Ovary (tissue), 9 donors: ENCODE data around the gene RASIP1. TPM values are rescaled to one million over a fixed set of nuclear protein-coding genes. Genes with fewer than 3 reads are reported as not detected.

Experiments used
- DNase-seq, 5 donors: peaks; one replicate each; pipeline ENCODE4 v3.0.0-alpha.2; 2019 to 2020
- H3K27ac ChIP-seq, 2 donors: fragments of 200-600 bp; one replicate each; pipeline versions ENCODE4 v1.5.1 to v1.8.0; 2019 to 2022
- H3K27me3 ChIP-seq: fragments of 200-600 bp; one replicate; pipeline ENCODE4 v1.8.0; 2022
- H3K36me3 ChIP-seq: fragments of 200-600 bp; sonication (generic); one replicate; pipeline ENCODE4 v1.5.1; 2019
- H3K4me1 ChIP-seq: one replicate; pipeline ENCODE4 v1.8.1; 2013; ENCODE audit warnings: mild to moderate bottlenecking, moderate library complexity; ENCODE audit not compliant: insufficient read depth
- H3K4me3 ChIP-seq: fragments of 200-600 bp; sonication (generic); one replicate; pipeline ENCODE4 v1.5.1; 2017
- H3K9me3 ChIP-seq, 2 donors: fragments of 200-600 bp in 1 of 2; sonication (generic) in 1 of 2; one replicate each; pipeline versions ENCODE4 v1.5.1 to v1.8.1; 2013 to 2019; ENCODE audit warnings: mild to moderate bottlenecking in 1 of 2, moderate library complexity in 1 of 2
- CTCF ChIP-seq, 3 donors: fragments of 450-650 bp in 2 of 3; fragments of 200-600 bp in 1 of 3; IDR thresholded peaks; one replicate each; pipeline versions ENCODE4 v1.5.1 to v1.8.0; 2016 to 2022; ENCODE audit warnings: antibody characterized with exemption in 3 of 3, mild to moderate bottlenecking in 1 of 3
- EP300 ChIP-seq: sonication (generic); formaldehyde crosslinking; IDR thresholded peaks from one replicate; pipeline ENCODE4 v1.6.1; 2017; ENCODE audit warnings: antibody characterized with exemption
- POLR2A ChIP-seq: fragments of 450-650 bp; IDR thresholded peaks from one replicate; pipeline ENCODE4 v1.6.1; 2017; ENCODE audit warnings: antibody characterized with exemption, mild to moderate bottlenecking, moderate library complexity
- WGBS, 3 donors: extraction: QIAGEN DNeasy Blood & Tissue Kit in 1 of 3; methylation state at CpG; one replicate each; pipeline versions ENCODE4 v1.1.5 to v1.1.7; 2013 to 2017; 5-methylcytosine and 5-hydroxymethylcytosine counted together
- intact Hi-C, 4 donors: fragments of 100-400 bp; cut with DNase I; formaldehyde crosslinking; loops; one replicate each; pipeline versions ENCODE4 v1.11.0 to v1.15.1; 2022 to 2023
- polyA plus RNA-seq, 2 donors: library from polyadenylated mRNA; stranded (reverse); fragments of 200-250 nt in 1 of 2; fragments of 350-450 nt in 1 of 2; fragmentation: Illumina TruSeq in 1 of 2; extraction: RNeasy Lipid Tissue Mini Kit (QIAGEN cat#74804) in 1 of 2; gene quantifications; one replicate each; pipeline ENCODE4 v1.2.3, GENCODE V29; 2013 to 2014
- total RNA-seq, 7 donors: library from RNA; depleted of rRNA in 2 of 7; stranded (reverse); fragments of >200 nt in 2 of 7; fragmentation: NEBNext Ultra II Directional in 3 of 7; extraction: Animal tissue kit (Norgen Biotek cat#: 25700) in 3 of 7; gene quantifications; one replicate each; pipeline versions ENCODE4 v1.1.0 to v1.2.4, GENCODE V29; 2016 to 2023
- donor health status: DM: no; HTN: no; CAD: no; lungs with moderate emphysema.
- donor health status: DM: no; HTN: no; CAD: no.
- donor health status: Bipolar disorder and iron deficiency.
- donor health status: DM: yes; HTN: yes; CAD: no.
- donor health status: DM: no; HTN: no; CAD: no.
- donor health status: DM: yes; HTN: yes; CAD: no.

Gene RASIP1
- total and polyA plus RNA-seq, 9 donors: 4.1 to 25.9 (median 14.2) TPM

- Histone ChIP-seq H3K36me3 (no peaks in the 10 kb centered on the region), H3K4me1 (no peaks in the 10 kb centered on the region), H3K27ac (no peak overlapping the region), H3K27me3 (no peaks in the 10 kb centered on the region), H3K4me3 (no peak overlapping the region), H3K9me3 (no peaks in the 10 kb centered on the region)
- WGBS, 3 donors: 61 to 73% (median 69%) methylated on average over 16 of the region's 16 CpGs
- DNase-seq: no peak
- TF ChIP-seq POLR2A (no peak), CTCF (IDR thresholded peaks at IDR 0.05) (no peak), EP300 (no peak)
- intact Hi-C loops: no loop called here
These were observed 20.2 kb upstream of the RASIP1 start for GRCh38 chr19:48760504-48761205.

- Histone ChIP-seq H3K27me3 (no peaks in the 10 kb centered on the region), H3K4me1 (peaks cover 2% of the 10 kb centered on the region), H3K9me3 (no peaks in the 10 kb centered on the region), H3K36me3 (no peaks in the 10 kb centered on the region), H3K4me3 (no peak overlapping the region), H3K27ac (no peak overlapping the region)
- 85 to 90% (median 86%) methylated on average over 14 of the region's 14 CpGs for WGBS, 3 donors
- no peak for DNase-seq
- intact Hi-C loops: no loop called here
- no peak for TF ChIP-seq EP300
- no peak for TF ChIP-seq CTCF (IDR thresholded peaks at IDR 0.05)
- TF ChIP-seq POLR2A: no peak
These were observed 17.3 kb upstream of the RASIP1 start for GRCh38 chr19:48757741-48758144.

- H3K27me3 ChIP-seq: no peaks in the 10 kb centered on the region
- intact Hi-C loops: no loop called here
- no peak for DNase-seq
- no peaks in the 10 kb centered on the region for H3K9me3 ChIP-seq
- H3K4me3 ChIP-seq: no peak overlapping the region
- WGBS, 3 donors: 85 to 90% (median 87%) methylated on average over 12 of the region's 12 CpGs
- H3K36me3 ChIP-seq: no peaks in the 10 kb centered on the region
- TF ChIP-seq POLR2A (no peak), CTCF (IDR thresholded peaks at IDR 0.05) (no peak), EP300 (no peak)
- H3K27ac ChIP-seq: no peak overlapping the region
- H3K4me1 ChIP-seq: peaks cover 2% of the 10 kb centered on the region
These were observed 16.8 kb upstream of the RASIP1 start for GRCh38 chr19:48757089-48757675.

GRCh38 chr19:48756686-48757085 is 16.3 kb upstream of the RASIP1 start:
- Histone ChIP-seq H3K36me3 (no peaks in the 10 kb centered on the region), H3K4me1 (peaks cover 2% of the 10 kb centered on the region), H3K4me3 (no peak overlapping the region), H3K27ac (no peak overlapping the region), H3K9me3 (no peaks in the 10 kb centered on the region), H3K27me3 (no peaks in the 10 kb centered on the region)
- DNase-seq: no peak
- WGBS, 3 donors: 74 to 78% (median 75%) methylated on average over 9 of the region's 9 CpGs
- TF ChIP-seq EP300 (no peak), CTCF (IDR thresholded peaks at IDR 0.05) (no peak), POLR2A (no peak)
- intact Hi-C loops: no loop called here
